Measurements from ENCODE around the gene KLK10.
"Not testable (repeated sequence)": the region's sequence is repeated elsewhere in the genome, so short reads cannot be mapped to it uniquely, and the experiment has no call there.

KLK10 gene

DNA sequence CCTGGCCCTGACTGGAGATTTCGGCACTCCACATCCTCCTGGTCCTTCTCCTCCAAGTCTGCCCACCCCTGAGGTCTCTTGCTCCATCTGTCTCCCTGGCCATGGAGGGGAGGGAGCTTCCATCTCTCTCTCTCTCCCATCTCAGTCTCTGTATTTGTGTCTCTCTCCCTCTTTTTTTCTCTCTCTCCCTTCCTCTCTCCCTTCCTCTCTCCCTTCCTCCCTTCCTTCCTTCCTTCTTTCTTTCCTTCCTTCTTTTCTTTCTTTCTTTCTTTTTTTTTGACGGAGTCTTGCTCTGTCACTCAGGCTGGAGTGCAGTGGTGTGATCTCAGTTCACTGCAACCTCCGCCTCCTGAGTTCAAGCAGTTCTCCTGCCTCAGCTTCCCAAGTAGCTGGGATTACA is 49.7 kb downstream of the KLK10 start:
- DNase-seq (ENCODE audit: low read depth in 2 of 2, low spot score in 1 of 2): not testable (repeated sequence)

DNA sequence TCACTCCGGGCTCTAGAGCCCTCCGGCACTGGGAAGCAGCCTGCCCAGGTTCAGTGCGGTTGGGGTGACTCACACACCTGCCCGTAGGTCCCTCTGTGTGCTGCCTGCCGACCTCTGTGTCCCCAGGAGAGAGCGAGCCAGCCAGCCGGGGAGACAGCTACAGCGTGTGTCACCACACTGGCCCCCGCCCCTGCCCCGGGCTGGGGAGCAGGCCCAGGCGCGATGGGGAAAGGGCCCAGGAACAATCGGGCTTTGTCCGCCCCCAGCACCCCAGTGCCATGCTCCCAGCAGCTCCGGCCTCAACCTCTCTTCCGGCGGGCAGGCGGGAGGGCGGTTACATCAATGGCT is 50.1 kb downstream of the KLK10 start, which contains the start of gene KLK6:
Gene KLK6, minus strand, starts transcription at position 179 of the 348 bp plus-strand sequence. CDS start 1,487 bp downstream, outside the sequence.
- no peak for DNase-seq (ENCODE audit: low read depth in 2 of 2, low spot score in 1 of 2)

GRCh38 chr19:50968716-50969412 is 50.6 kb downstream of the KLK10 start:
- DNase-seq (ENCODE audit: low read depth in 2 of 2, low spot score in 1 of 2): no peak

DNA sequence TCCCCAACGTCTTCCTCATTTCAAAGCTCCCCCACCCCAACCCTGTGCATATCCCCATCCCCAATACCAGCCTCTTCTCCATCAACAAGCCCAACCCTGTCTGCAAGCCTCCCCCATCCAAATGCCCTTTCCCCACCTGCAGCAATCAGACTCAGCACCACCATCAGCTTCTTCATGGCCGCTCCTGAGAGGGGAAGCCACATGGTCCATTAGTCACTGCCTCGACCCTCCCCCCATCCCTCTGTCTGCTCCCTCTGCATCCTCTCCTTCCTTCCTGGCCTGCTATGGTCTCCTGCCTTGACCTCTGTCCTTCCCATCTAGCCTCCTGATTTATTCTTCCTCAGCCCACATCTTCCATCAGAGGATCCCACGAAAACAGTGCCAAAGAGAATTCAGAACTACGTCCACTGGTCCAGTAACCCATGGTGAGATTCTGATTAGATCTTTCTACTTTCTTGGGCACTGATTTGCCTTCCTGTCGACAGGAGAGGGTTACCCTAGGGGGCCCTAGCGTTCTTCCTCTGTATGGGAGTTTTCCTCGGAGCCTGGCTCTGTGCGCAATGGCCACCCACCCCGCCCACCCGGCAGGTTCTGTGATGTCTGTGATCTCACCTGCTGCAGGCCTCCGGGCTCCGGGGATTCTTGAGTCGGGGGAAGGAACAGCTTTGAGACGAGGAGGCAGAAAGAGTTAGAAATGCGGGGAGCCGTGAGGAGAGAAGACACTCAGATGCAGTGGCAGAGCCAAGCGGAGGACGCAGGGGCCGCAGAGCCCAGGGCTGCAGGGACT is 51.4 kb downstream of the KLK10 start:
- no peak for DNase-seq (ENCODE audit: low read depth in 2 of 2, low spot score in 1 of 2)

DNA sequence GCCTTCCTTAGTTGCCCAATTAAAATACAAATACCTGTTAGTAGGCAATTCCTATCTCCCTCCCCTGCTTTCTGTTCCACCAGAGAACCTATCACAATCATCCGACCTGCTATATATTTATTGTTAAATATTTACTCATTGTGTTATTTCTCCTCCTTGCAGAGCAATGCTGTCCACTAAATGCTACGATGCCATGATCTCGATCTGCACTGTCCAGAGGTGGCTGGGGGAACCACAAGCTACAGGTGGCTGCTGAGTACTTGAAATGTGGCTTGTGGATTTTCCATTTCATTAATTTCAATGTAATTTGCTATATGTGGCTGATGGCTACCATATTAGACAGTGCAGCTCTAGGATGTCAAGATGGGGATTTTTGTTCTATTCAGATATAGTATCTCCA is 55.2 kb downstream of the KLK10 start:
- DNase-seq (ENCODE audit: low read depth in 2 of 2, low spot score in 1 of 2): no peak

DNA sequence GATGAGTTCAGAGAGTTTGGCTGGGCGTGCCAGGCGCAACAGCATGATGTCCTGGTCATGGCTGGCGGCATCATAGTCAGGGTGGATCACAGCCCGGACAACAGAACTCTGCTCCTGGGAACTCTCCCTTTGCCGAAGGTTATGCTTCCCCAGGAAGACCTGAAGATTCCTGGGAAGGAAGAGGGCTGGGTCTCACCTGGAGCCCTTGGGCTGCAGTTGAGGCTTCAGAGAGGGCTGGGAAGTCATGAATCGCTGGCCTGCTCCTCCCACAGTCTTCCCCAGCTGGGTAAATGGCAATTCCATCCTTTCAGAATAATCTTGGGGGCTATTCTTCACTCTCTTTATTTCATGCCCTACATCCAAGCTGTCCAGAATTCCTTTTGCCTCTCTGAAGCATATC is 56.1 kb downstream of the KLK10 start:
- no peak for DNase-seq (ENCODE audit: low read depth in 2 of 2, low spot score in 1 of 2)

Measured in stimulated activated CD8-positive, alpha-beta memory T cell treated with anti-CD3 and anti-CD28 coated beads, Interleukin-4, amount 100 ng/mL, for 4 hours (primary cell).